ENCODE data around the gene SNX9. TPM values are rescaled to one million over a fixed set of nuclear protein-coding genes. Genes with fewer than 3 reads are reported as not detected.

Gene SNX9
- total RNA-seq, 1 experiment from 2014 or later, result 31.3 TPM

DNA sequence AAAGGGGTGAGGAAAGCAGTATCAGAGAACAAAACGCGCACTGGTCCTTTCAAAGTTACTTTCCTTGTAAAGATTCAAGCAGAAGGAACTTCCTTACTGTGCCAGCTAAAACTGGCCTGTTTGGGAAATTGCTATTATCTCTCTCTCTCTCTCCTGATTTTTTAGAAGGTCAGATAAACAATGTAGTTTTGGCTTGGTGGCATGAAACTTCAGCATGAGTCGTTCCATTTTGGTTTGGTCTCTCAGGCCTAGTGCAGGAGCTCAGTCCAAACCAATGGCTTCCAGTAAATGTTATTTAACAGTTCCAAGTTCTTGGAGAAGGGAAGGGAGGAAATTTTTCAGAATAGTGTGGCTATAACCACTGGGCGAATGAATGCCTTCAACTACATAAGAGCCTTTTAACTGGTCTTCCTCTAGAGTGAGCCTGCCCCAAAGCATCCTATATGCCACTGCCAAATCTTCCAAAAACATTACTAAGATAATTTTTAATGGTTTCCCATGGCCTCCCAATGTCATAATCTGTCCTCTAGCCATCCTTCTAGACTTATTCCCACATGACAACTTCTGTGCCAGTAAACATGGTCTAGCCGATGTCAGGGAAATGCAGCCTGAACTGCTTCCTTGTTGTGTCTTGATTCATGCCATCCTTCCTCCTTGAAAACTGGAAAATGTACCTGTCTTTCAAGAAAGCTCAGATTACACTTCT is 9.1 kb upstream of the SNX9 start:
- Histone ChIP-seq H2AFZ (ENCODE audit: low read length) (no peak overlapping the region), H4K8ac (replicated peaks; ENCODE audit: insufficient read length, low read depth, low read length) (no peak overlapping the region), H2BK15ac (ENCODE audit: low read depth, low read length) (no peak overlapping the region), H3K79me1 (ENCODE audit: insufficient read depth, low read depth, low read length, poor library complexity, severe bottlenecking) (no peaks in the 10 kb centered on the region), H3K79me2 (ENCODE audit: insufficient read depth, low read length) (no peaks in the 10 kb centered on the region), H3K27ac (ENCODE audit: insufficient read length, low read depth, low read length) (no peak overlapping the region), H3K9me3 (ENCODE audit: control insufficient read depth, low read depth, low read length) (no peaks in the 10 kb centered on the region), H4K20me1 (ENCODE audit: control insufficient read depth, insufficient read depth, insufficient read length) (no peaks in the 10 kb centered on the region), H2BK120ac (ENCODE audit: low read depth, low read length, poor library complexity, severe bottlenecking) (no peak overlapping the region), H3K23me2 (ENCODE audit: insufficient read length, low read depth, low read length, poor library complexity, severe bottlenecking) (no peaks in the 10 kb centered on the region), H2BK12ac (ENCODE audit: insufficient read length, low read depth, low read length) (no peak overlapping the region), H3K27me3 (ENCODE audit: insufficient read depth, low read length) (no peaks in the 10 kb centered on the region), H3K4me1 (ENCODE audit: insufficient read depth, low read length) (no peaks in the 10 kb centered on the region), H4K91ac (ENCODE audit: insufficient read length, low read depth, low read length) (no peak overlapping the region), H3K9ac (ENCODE audit: extremely low read depth, insufficient read length, low read length) (no peak overlapping the region), H2BK20ac (ENCODE audit: low read depth, low read length, poor library complexity, severe bottlenecking) (no peak overlapping the region), H3K14ac (ENCODE audit: insufficient read depth, low read length) (no peak overlapping the region), H2AK5ac (ENCODE audit: insufficient read length, low read length) (no peak overlapping the region), H3K56ac (ENCODE audit: insufficient read length, low read depth, low read length) (no peak overlapping the region), H4K5ac (ENCODE audit: insufficient read length, low read depth, low read length) (no peak overlapping the region), H3T11ph (ENCODE audit: low read length) (no peak overlapping the region), H3K23ac (ENCODE audit: insufficient read length, low read depth, low read length) (no peak overlapping the region), H3K4ac (ENCODE audit: low read depth, low read length) (no peak overlapping the region), H2BK5ac (ENCODE audit: insufficient read length, low read length) (no peak overlapping the region), H3K4me2 (ENCODE audit: insufficient read depth, insufficient read length, low read length) (no peak overlapping the region), H3K18ac (ENCODE audit: insufficient read length, low read depth, low read length) (no peak overlapping the region)
- Mint-ChIP-seq H3K27ac (no peak overlapping the region; a peak in 1 of 7 replicates), H3K4me3 (no peak overlapping the region), H3K27me3 (ENCODE audit: low read depth) (no peaks in the 10 kb centered on the region; the same call in 1 of the 2 replicates), H3K9me3 (peaks cover 0 to 3% of the 10 kb centered on the region in 2 experiments; a peak in 1 of 5 replicates), H3K4me1 (peaks cover 10 to 12% of the 10 kb centered on the region in 2 experiments; a peak in 3 of 4 replicates), H3K36me3 (ENCODE audit: insufficient read depth in 1 of 3, low read depth in 3 of 3) (peaks cover 0 to 2% (median 0%) of the 10 kb centered on the region in 3 experiments; a peak in 1 of 7 replicates)
- TF ChIP-seq, protein P1, sequence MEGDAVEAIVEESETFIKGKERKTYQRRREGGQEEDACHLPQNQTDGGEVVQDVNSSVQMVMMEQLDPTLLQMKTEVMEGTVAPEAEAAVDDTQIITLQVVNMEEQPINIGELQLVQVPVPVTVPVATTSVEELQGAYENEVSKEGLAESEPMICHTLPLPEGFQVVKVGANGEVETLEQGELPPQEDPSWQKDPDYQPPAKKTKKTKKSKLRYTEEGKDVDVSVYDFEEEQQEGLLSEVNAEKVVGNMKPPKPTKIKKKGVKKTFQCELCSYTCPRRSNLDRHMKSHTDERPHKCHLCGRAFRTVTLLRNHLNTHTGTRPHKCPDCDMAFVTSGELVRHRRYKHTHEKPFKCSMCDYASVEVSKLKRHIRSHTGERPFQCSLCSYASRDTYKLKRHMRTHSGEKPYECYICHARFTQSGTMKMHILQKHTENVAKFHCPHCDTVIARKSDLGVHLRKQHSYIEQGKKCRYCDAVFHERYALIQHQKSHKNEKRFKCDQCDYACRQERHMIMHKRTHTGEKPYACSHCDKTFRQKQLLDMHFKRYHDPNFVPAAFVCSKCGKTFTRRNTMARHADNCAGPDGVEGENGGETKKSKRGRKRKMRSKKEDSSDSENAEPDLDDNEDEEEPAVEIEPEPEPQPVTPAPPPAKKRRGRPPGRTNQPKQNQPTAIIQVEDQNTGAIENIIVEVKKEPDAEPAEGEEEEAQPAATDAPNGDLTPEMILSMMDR (conservative IDR thresholded peaks at IDR 0.05), result no peak
- WGBS (ENCODE audit: extremely low coverage, insufficient read length, low lambda C conversion rate), result no CpG with 5 or more reads among the region's 5 CpGs
- DNase-seq, result no peak

All from H9 (cell line).